GM21786 (cell line): ENCODE results near the gene E2F6.

Experiments used
- ATAC-seq: cut with Tn5 transposase; IDR thresholded peaks from one replicate; pipeline ENCODE4 v1.9.1; 2021; ENCODE audit not compliant: unreplicated experiment

The E2F6 gene

DNA sequence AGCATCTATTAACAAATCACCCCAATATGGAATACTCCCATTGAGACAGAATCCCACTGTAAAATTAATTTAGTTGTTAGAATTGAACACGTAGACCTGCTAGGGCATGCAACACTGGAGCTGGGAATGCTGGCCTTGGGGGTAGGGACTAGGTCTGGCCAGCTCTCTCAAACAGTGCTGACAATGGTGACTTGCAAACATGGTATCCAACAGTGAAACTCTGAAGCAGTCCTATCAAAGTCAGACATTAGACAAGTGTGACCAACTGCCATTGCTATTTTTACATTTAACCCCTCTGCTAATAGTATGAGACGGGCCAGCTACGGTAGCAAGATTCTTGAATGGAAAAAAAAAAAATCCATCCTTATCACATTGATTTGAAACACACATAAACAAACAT is 7.2 kb downstream of the E2F6 start:
- no peak for ATAC-seq

GRCh38 chr2:11457935-11458334 is 8.0 kb downstream of the E2F6 start:
- no peak for ATAC-seq

DNA sequence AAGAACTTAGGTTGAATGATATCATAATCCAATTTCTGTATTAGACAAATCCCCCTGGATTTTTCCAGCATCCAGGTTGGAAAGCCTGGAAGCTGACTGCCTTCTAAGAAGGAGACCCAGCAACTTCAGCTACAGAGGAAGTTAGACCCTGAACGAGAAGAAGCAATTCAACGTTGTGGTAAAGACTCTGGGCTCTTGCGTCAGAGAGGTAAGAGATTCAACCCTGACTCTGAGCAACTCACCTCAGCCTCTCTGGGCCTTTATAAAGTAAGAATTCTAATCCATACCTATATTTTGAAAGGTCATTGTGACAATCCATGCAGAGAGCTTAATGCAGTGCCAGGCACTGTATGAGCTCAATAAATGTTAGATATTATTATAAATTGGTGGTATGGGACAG is 9.7 kb downstream of the E2F6 start:
- no peak for ATAC-seq

DNA sequence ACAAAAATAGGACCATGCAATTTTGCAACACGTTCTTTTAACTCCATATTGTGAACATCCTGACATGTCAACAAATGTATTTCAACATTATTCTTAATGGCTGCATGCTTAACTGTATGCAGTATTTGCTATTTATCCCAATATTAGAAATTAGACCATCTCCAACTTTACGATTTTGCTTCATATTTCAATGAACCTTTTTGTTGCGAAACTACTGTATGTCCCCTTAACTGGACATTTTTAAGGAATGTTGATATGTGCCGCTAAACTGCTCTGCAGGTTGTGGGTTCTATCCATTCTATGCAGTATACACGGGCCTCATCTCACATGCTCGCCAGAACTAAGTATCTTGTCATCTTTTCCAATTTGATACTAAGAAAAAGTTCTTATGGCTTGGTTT is 11.1 kb downstream of the E2F6 start:
- no peak for ATAC-seq

- no peak for ATAC-seq
These were observed 15.2 kb downstream of the E2F6 start for GRCh38 chr2:11450791-11451190.

DNA sequence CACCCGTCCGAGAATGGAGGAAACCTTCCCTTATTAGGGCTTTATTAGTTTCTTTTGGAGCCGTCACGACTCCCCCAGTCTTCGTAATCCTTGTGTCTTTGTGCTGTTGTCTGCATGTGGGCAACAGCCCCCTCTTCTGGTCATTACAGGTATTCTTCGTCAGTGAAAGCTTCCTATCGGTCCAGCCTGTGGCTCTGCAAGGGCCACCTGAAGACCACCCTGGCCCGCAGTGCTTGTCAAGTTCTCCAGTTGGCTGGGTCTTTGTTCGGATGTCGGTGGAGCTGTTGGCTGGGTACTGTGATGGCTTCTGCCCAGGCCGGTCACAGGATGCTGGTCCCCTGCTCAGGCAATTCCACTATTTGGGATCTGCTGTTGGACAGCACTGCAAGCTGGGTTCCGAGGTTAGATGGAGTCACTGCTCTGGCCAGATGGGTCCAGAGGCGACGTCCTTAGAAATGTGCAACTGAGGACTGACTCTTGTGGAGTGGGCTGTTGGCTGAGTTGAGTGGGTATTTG is 19.2 kb downstream of the E2F6 start:
- ATAC-seq = peak; percentile 70

- ATAC-seq = no peak
These were observed 21.2 kb downstream of the E2F6 start for GRCh38 chr2:11444737-11445136.

GRCh38 chr2:11438555-11439080 is 27.3 kb downstream of the E2F6 start:
- no peak for ATAC-seq

DNA sequence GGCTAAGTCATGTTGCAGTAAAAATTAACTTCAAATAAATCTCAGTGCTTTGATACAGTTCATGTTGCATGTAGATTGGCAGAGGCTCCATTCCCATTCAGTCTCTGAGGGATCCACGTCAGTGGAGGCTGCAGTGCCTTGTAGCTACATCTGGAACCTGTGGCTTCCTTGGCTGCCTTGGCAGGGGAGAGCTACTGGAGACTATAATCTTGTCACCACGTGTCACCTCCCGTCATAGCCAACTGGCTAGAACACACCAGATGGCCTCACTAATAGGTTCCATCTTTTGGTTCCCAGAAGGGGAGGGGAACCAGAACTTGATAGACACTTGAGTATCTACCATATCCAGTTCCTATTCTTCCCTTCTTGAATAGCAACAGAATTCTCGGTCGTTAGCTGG is 28.4 kb downstream of the E2F6 start:
- no peak for ATAC-seq

- ATAC-seq = no peak
These were observed 30.9 kb downstream of the E2F6 start for GRCh38 chr2:11435036-11435435.

- no peak for ATAC-seq
These were observed 31.5 kb downstream of the E2F6 start for GRCh38 chr2:11434443-11434842.

- no peak for ATAC-seq
These were observed 32.1 kb downstream of the E2F6 start for GRCh38 chr2:11433822-11434221.

- ATAC-seq = no peak
These were observed 35.2 kb downstream of the E2F6 start for GRCh38 chr2:11430729-11431128.

DNA sequence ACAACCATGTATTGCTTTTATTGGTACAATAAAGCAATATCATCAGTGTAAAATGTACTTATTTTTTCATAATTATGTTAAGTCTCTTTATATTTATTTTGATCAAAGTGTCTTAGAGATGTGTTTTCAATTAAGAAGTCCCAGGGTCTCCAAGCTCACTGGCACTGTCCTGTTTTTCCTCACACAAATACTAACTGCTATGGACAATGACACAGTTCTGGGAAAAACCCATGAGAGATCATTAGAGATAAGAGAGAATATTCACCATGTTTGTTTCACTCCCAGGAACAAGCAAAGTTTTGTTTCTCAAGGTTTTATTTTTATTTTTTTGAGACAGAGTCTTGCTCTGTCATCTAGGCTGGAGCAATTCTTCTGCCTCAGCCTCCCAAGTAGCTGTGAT is 38.7 kb downstream of the E2F6 start:
- ATAC-seq = no peak

DNA sequence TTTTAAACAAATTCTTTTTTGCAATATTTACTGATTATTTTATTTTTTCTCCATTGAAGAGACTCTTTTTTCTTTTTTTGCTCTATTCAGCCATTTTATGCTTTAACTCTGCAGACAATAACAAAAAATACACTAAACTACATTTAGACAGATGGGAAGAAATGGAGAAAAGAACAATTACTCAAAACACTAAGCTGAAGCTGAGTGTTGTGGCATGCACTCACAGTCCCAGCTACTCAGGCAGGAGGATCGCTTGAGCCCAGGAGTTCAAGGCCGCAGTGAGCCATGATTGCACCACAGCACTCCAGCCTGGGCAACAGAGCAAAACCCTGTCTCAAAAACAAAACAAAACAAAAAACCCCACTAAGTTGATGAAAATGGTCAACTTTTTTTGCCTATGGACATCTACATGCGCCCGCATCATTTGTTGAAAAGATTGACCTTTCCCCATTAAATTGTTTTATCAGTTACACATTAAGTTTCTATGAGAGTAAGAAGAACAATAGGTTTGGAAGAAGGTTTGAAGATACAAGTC is 43.0 kb downstream of the E2F6 start:
- ATAC-seq = no peak

DNA sequence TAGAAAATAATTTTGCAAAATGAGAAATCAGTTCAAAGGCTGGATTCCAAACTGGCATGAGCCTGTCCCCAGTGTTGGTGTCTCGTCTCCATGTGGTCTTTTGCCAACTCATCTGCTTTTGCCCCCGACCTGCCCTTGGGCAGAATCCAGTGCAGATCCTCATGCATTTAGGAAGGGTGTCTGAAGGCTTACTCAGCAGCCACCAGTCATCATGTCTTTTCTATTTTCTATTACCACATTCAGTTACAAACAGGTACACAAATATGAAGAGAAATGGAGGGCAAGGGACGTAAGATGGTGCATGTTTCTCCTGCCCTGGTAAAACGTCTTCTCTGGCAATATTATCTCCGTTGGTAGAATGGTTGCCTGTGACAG is 43.5 kb downstream of the E2F6 start:
- no peak for ATAC-seq

DNA sequence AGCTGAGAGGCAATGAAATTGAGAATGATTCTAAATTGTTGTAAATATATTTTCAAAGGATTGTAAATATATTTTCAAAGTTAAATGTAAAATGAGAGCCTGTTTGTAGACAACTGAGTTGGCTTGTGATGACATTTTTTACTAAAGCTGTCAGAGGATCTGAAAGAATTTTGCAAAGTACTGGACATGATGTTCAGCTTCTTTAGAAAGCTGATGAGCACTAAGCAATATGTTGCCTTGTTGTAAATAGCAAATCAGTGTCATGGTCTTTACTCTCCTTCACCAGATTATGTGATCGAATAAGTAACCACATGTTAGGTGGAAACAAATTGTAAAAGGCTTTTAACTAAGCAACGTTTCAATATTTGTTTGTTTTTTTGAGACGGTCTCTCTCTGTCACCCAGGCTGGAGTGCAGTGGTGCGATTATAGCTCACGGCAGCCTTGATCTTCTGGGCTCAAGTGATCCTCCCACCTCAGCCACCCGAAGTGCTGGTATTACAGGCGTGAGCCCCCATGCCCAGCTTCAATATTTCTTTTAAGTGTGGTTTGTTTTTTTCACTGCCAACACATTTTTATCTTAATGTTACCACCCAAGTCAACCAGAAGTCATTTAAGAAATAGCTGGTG is 44.0 kb downstream of the E2F6 start:
- ATAC-seq = no peak

- no peak for ATAC-seq
These were observed 45.3 kb downstream of the E2F6 start for GRCh38 chr2:11420671-11421070.

- ATAC-seq = no peak
These were observed 45.8 kb downstream of the E2F6 start for GRCh38 chr2:11420190-11420589.

- ATAC-seq = no peak
These were observed 46.2 kb downstream of the E2F6 start for GRCh38 chr2:11419781-11420180.

DNA sequence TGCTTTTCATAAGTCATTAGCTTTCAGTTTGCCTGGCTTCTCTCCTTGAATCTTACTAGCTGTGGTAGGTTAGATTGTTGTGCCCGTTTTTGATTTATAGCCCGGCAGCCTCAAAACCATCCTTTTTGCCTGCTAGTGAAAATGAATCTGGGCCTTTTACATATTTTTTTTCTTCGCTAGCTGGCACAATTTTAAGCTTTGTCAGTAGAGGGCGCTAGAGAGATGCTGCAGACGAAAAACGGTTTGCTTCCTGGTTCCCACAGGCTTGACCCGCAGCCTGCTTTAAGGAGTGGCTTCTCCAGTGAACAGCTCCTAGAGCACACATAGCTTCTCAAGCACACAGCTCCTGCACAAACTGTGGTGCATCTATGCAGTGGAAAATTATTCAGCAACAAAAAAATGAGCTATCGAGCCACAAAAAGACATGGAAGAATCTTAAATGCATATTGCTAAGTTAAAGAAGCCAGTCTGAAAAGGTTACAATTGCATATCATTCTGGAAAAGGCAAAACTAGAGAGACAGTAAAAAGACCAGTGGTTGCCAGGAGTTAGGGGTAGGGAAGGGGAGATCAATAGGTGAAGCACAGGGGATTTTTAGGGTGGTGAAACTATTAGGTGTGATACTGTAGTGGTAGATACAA is 47.9 kb downstream of the E2F6 start:
- no peak for ATAC-seq

DNA sequence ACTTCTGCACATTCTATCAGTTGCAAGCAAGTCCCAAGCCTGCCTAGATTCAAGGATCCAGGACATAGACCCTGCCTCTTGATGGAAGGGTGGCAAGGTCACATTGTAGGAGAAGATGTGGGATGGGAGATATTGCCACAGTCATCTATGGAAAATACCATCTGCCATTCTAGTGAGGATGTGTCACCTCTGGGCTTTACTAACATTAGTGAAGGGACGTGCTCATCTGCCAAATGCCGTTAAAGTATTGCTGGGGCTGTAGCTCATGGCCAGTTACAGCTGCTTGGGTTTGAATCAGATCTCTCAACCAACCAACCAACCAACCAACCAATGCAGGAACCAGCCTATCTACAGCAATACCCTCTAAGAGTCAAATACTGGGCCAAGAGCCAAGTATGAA is 49.0 kb downstream of the E2F6 start:
- ATAC-seq = no peak
